ENCODE results near the gene ARRDC3.

The ARRDC3 gene

DNA sequence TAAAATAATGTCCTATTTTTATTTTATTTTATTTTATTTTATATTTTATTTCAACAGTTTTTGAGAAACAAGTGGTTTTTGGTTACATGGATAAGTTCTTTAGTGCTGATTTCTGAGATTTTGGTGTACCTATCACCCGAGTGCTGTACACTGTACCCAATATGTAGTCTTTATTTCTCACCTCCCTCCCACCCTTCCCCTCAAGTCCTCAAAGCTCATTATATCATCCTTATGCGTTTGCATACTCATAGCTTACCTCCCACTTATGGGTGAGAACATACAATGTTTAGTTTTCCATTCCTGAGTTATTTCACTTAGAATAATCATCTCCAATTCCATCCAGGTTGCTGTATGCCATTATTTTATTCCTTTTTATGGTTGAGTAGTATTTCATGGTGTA lies 63.5 kb downstream of the ARRDC3 start:
- Histone ChIP-seq H3K4me1 (ENCODE audit: insufficient read depth, poor library complexity, severe bottlenecking) (no peaks in the 10 kb centered on the region), H3K9me3 (ENCODE audit: severe bottlenecking) (no peaks in the 10 kb centered on the region), H3K27ac (ENCODE audit: poor library complexity, severe bottlenecking) (no peak overlapping the region), H3K27me3 (ENCODE audit: insufficient read depth, poor library complexity, severe bottlenecking) (no peaks in the 10 kb centered on the region), H3K4me3 (ENCODE audit: severe bottlenecking) (no peak overlapping the region), H3K36me3 (ENCODE audit: low read depth) (no peaks in the 10 kb centered on the region)
- DNase-seq (ENCODE audit: low spot score), result no peak
- no peak for ATAC-seq (ENCODE audit: low read depth)
- no peak for TF ChIP-seq CTCF (IDR thresholded peaks at IDR 0.05; ENCODE audit: poor library complexity, severe bottlenecking)

- Histone ChIP-seq H3K27me3 (ENCODE audit: insufficient read depth, poor library complexity, severe bottlenecking) (no peaks in the 10 kb centered on the region), H3K36me3 (ENCODE audit: low read depth) (no peaks in the 10 kb centered on the region), H3K9me3 (ENCODE audit: severe bottlenecking) (no peaks in the 10 kb centered on the region), H3K27ac (ENCODE audit: poor library complexity, severe bottlenecking) (no peak overlapping the region), H3K4me1 (ENCODE audit: insufficient read depth, poor library complexity, severe bottlenecking) (peaks cover 4% of the 10 kb centered on the region), H3K4me3 (ENCODE audit: severe bottlenecking) (no peak overlapping the region)
- DNase-seq (ENCODE audit: low spot score), result no peak
- no peak for ATAC-seq (ENCODE audit: low read depth)
- TF ChIP-seq CTCF (IDR thresholded peaks at IDR 0.05; ENCODE audit: poor library complexity, severe bottlenecking), result no peak
These were observed 64.4 kb downstream of the ARRDC3 start for GRCh38 chr5:91318724-91319123.
